IPS-20b (cell line): ENCODE measurements around the gene GMIP.

Experiments used
- H3K27ac ChIP-seq: one replicate; pipeline ENCODE4 v1.5.1; 2013; ENCODE audit warnings: low read length
- H3K27me3 ChIP-seq: 2 replicates; pipeline ENCODE4 v1.6.1; 2013; ENCODE audit warnings: mild to moderate bottlenecking, low read length, inconsistent platforms; ENCODE audit not compliant: insufficient read depth
- H3K36me3 ChIP-seq: 2 replicates; pipeline ENCODE4 v1.6.1; 2013; ENCODE audit warnings: low read depth, mild to moderate bottlenecking, inconsistent platforms, low read length, moderate library complexity; ENCODE audit not compliant: insufficient read depth
- H3K4me1 ChIP-seq: 2 replicates; pipeline ENCODE4 v1.6.1; 2013; ENCODE audit warnings: mild to moderate bottlenecking, control low read depth, inconsistent platforms, low read length, moderate library complexity; ENCODE audit not compliant: insufficient read depth
- H3K4me3 ChIP-seq: 2 replicates; pipeline ENCODE4 v1.5.1; 2013; ENCODE audit warnings: mild to moderate bottlenecking, low read length, inconsistent platforms
- H3K9ac ChIP-seq: 2 replicates; pipeline ENCODE4 v1.6.1; 2013; ENCODE audit warnings: low read depth, mild to moderate bottlenecking, inconsistent platforms, low read length, moderate library complexity
- H3K9me3 ChIP-seq: 2 replicates; pipeline ENCODE4 v1.6.1; 2013; ENCODE audit warnings: mild to moderate bottlenecking, low read depth, low read length, inconsistent platforms; ENCODE audit not compliant: insufficient read depth

Gene GMIP

GRCh38 chr19:19630062-19630414 lies 13.4 kb downstream of the GMIP start:
- Histone ChIP-seq H3K4me1 (peaks cover 14% of the 10 kb centered on the region; the same call in 1 of the 2 replicates), H3K27me3 (no peaks in the 10 kb centered on the region), H3K9ac (no peak overlapping the region), H3K27ac (no peak overlapping the region), H3K4me3 (no peak overlapping the region), H3K36me3 (peaks cover 20% of the 10 kb centered on the region), H3K9me3 (no peaks in the 10 kb centered on the region)

DNA sequence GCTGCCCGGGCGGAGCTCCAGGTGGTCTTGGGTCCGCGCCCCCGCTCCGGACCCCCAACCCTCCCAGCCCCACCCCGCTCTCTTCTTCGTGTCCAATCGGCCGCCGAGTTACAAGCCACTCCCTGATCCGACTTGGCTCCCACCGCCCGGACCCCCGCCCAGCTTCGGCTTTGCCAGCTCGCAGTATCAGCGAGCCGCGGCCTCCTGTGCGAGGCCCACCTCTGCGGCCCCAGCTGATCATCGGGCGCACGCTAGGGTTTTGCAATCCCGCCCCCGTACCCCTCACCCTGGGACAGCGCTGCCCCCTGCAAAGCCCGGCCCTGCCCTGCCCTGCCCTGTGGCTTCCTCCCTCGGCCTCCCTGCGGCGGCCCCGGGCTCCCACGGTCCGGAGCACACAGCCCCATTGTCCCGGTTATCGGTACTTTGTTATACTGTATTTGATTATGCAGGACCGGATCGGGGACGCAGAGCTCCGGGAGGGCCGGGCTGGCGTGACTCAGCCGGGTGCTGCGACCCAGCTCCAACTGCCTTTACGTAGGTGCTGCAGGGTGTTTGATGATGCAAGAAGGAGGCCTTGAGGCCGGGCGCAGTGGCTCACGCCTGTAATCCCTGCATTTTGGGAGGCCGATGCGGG lies 14.8 kb downstream of the GMIP start:
- H3K4me1 ChIP-seq: peaks cover 14% of the 10 kb centered on the region; the same call in 1 of the 2 replicates
- H3K36me3 ChIP-seq: peaks cover 19% of the 10 kb centered on the region
- H3K9me3 ChIP-seq: no peaks in the 10 kb centered on the region
- H3K4me3 ChIP-seq: peak overlapping the region; percentile 66; the same call in 1 of the 2 replicates
- H3K27ac ChIP-seq: peak overlapping the region; percentile 70
- peak overlapping the region; percentile 83; the same call in 1 of the 2 replicates for H3K9ac ChIP-seq
- H3K27me3 ChIP-seq: no peaks in the 10 kb centered on the region

DNA sequence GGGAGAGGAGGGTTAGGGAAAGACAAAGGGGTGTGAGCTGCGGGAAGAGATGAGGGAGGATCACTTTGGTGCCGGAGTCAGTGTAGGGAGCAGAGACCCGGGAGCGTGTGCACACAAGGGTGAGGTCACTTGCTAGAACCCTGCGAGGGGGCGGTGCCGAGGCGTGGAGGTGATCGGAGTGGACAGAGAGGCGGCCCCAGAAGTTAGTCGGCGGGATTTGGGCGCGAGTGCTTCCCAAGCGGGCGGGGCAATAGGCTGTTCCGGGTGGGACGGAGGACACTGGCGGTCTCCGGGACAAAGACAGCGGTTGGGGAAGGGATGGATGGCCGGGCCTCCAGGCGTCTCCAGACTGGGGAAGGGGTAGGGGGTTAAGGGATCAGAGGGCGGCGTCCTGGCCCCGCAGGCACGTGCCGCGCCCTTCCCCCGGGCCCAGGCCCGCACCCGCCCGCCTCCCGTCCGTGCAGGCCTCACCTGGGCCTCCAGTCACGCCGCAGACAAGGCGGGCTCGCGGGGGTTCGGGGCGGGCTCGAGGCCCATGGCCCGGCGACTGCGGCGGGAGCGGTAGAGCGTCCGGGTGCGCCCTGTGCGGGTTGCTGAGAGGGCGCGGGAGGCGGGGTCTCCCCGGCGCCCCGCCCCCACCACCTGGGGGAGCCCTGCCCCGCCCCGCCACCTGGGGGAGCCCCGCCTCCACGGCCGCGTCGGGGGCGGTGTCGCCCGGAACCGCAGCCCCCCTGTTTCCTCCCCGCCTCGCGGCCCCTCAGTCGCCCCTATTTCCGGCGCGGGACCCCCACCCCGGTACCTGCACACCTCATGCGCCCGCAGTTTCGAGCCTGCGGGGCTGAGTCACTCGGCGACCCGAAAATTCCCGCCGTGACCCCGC lies 15.6 kb downstream of the GMIP start, which contains the start of gene LPAR2:
LPAR2 (minus strand) TSS at position 600 of the 880 bp plus-strand sequence. CDS start 945 bp downstream, outside the sequence.
- Histone ChIP-seq H3K27ac (peak within 1 kb of the TSS; percentile 70), H3K4me3 (peak within 1 kb of the TSS; percentile 92), H3K9ac (peak within 1 kb of the TSS; percentile 88; the same call in 1 of the 2 replicates), H3K9me3 (no peaks in the 10 kb centered on the region), H3K36me3 (peaks cover 23% of the 10 kb centered on the region), H3K27me3 (no peaks in the 10 kb centered on the region), H3K4me1 (peaks cover 14% of the 10 kb centered on the region; the same call in 1 of the 2 replicates)

GRCh38 chr19:19626516-19627472 lies 16.7 kb downstream of the GMIP start:
- Histone ChIP-seq H3K4me3 (peak overlapping the region; percentile 92), H3K4me1 (peaks cover 14% of the 10 kb centered on the region; the same call in 1 of the 2 replicates), H3K27ac (no peak overlapping the region), H3K9me3 (no peaks in the 10 kb centered on the region), H3K27me3 (no peaks in the 10 kb centered on the region), H3K36me3 (peaks cover 26% of the 10 kb centered on the region), H3K9ac (peak overlapping the region; percentile 88; the same call in 1 of the 2 replicates)

DNA sequence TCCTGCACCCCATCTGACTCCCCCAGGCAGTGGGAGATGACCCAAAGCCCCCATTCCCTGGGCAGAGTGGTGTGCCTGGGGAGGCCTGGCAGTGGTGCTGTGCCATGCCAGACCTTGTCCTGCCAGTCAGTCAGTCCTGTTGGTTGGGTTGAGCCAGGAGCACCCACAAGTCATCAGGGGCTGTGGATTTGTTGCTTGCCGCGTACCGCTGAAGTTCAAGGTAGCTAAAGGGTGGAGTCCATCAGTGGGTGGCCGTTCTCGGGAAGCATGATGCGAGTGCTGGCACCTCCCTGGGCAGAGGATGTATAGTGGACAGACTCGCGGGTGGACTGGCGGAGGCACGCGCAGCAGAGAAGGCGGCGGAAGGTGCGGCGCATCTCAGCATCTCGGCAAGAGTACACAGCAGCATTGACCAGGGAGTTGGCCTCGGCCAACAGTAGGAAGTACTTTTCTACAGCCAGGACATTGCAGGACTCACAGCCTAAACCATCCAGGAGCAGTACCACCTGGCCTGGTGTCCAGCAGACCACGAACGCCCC lies 19.4 kb downstream of the GMIP start:
- H3K27me3 ChIP-seq: peaks cover 7% of the 10 kb centered on the region
- H3K9me3 ChIP-seq: no peaks in the 10 kb centered on the region
- no peak overlapping the region for H3K9ac ChIP-seq
- H3K27ac ChIP-seq: no peak overlapping the region
- peaks cover 30% of the 10 kb centered on the region for H3K36me3 ChIP-seq
- H3K4me1 ChIP-seq: peaks cover 14% of the 10 kb centered on the region; the same call in 1 of the 2 replicates
- no peak overlapping the region for H3K4me3 ChIP-seq

DNA sequence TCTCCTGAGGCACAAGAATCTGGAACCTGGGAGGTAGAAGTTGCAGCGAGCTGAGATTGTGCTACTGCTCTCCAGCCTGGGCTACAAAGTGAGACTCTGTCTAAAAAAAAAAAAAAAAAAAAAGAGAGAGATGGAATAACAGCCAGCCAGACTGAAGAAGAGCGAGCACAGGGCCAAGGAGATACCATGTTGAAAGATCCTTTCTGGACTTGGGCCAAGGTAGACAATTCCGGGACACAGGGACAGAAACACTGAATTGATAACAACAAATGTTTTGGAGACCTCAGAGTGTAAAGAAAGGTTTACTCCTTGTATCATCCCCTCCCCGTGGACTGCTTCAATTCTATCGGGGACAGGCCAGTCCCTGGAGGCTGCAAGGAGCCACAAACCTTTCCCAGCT lies 20.1 kb downstream of the GMIP start:
- Histone ChIP-seq H3K9me3 (no peaks in the 10 kb centered on the region), H3K9ac (no peak overlapping the region), H3K27ac (no peak overlapping the region), H3K27me3 (peaks cover 10% of the 10 kb centered on the region), H3K36me3 (peaks cover 30% of the 10 kb centered on the region), H3K4me3 (no peak overlapping the region), H3K4me1 (peaks cover 14% of the 10 kb centered on the region; the same call in 1 of the 2 replicates)

- Histone ChIP-seq H3K4me1 (no peaks in the 10 kb centered on the region), H3K36me3 (peaks cover 21% of the 10 kb centered on the region), H3K27me3 (peaks cover 24% of the 10 kb centered on the region), H3K9me3 (no peaks in the 10 kb centered on the region), H3K27ac (no peak overlapping the region), H3K9ac (no peak overlapping the region), H3K4me3 (no peak overlapping the region)
These were observed 23.6 kb downstream of the GMIP start for GRCh38 chr19:19619849-19620210.

- Histone ChIP-seq H3K27ac (no peak overlapping the region), H3K4me3 (peak overlapping the region; percentile 61; the same call in 1 of the 2 replicates), H3K36me3 (peaks cover 18% of the 10 kb centered on the region), H3K4me1 (no peaks in the 10 kb centered on the region), H3K27me3 (peaks cover 24% of the 10 kb centered on the region), H3K9me3 (no peaks in the 10 kb centered on the region), H3K9ac (no peak overlapping the region)
These were observed 24.1 kb downstream of the GMIP start for GRCh38 chr19:19619181-19619848.

- peak within 1 kb of the TSS; percentile 51; the same call in 1 of the 2 replicates for H3K9ac ChIP-seq
- H3K9me3 ChIP-seq: no peaks in the 10 kb centered on the region
- no peak within 1 kb of the TSS for H3K27ac ChIP-seq
- peaks cover 9% of the 10 kb centered on the region; the same call in 1 of the 2 replicates for H3K36me3 ChIP-seq
- H3K4me1 ChIP-seq: no peaks in the 10 kb centered on the region
- peaks cover 24% of the 10 kb centered on the region for H3K27me3 ChIP-seq
- peak within 1 kb of the TSS; percentile 61 for H3K4me3 ChIP-seq
These were observed 25.0 kb downstream of the GMIP start, which contains the start of gene PBX4 for GRCh38 chr19:19618219-19619051. TSS of gene PBX4 (minus strand) at chr19:19618687. CDS start at chr19:19618629, 58 bp downstream.

GRCh38 chr19:19615086-19615485 lies 28.4 kb downstream of the GMIP start:
- H3K4me1 ChIP-seq: no peaks in the 10 kb centered on the region
- no peaks in the 10 kb centered on the region for H3K36me3 ChIP-seq
- no peak overlapping the region for H3K9ac ChIP-seq

More at GRCh38 chr19:19615086-19615485, 28.4 kb downstream of the GMIP start:
- Histone ChIP-seq H3K27ac (no peak overlapping the region), H3K4me3 (no peak overlapping the region), H3K27me3 (peaks cover 24% of the 10 kb centered on the region), H3K9me3 (no peaks in the 10 kb centered on the region)
